ENCODE measurements around the gene ZNF750.

Gene ZNF750

DNA sequence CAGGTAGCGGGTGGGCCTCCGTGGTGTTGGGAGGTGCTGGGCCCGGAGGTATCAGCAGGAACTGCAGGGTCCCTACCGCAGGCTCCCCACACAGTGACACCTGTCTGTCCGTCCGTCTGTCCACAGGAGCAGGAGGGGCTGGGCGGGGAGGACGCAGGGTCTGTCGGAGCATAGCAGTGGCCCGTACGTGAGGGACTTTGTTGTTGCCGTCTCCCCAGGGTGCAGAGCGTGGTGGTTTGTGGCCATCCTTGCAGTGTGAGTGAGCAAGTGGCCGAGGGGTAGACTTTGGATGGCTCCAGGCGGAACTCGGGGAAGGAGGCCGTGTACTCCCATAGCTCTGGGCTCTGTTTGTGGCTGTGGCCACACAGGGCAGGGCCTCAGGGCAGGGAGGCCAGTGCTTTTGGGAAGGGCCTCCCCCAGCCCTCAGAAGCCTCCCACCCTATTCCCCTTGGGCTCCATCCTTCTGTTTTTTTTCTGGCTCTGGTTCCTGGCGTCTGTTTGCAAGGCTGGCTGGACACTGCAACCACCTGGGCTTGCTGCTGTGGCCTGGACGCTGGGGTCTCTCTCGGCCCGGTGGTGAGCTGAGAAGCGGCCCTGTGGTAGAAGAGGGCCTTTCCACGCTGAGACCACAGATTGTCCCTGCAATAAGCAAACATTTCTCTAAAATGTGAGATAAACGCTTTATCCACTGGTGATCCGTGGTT, 41.0 kb upstream of the ZNF750 start:
- H3K4me3 ChIP-seq (ENCODE audit: insufficient read depth, low read length, poor library complexity, severe bottlenecking), result no peak overlapping the region
- no peak overlapping the region for H3K9ac ChIP-seq (ENCODE audit: low read length)
- H3K9me2 ChIP-seq (replicated peaks; ENCODE audit: insufficient read depth, low read length), result no peaks in the 10 kb centered on the region
- H3F3A ChIP-seq (ENCODE audit: insufficient read depth), result peaks cover 6% of the 10 kb centered on the region; the same call in 1 of the 2 replicates
- no peak overlapping the region for H3K27ac ChIP-seq (ENCODE audit: low read depth, low read length)
- H3K27me3 ChIP-seq (ENCODE audit: low read length), result no peaks in the 10 kb centered on the region
- no peak overlapping the region for H3K4me2 ChIP-seq (ENCODE audit: low read depth, low read length, poor library complexity, severe bottlenecking)
- 0 out of 2 replicates have a peak, but pooled peaks cover 7% of the 10 kb centered on the region for H3K79me2 ChIP-seq (ENCODE audit: insufficient read depth, low read length)
- H2AFZ ChIP-seq (ENCODE audit: low read depth, low read length, severe bottlenecking), result no peak overlapping the region
- no peak for TF ChIP-seq EZH2phosphoT487 (conservative IDR thresholded peaks at IDR 0.05; ENCODE audit: low read length)
- TF ChIP-seq, protein P1, sequence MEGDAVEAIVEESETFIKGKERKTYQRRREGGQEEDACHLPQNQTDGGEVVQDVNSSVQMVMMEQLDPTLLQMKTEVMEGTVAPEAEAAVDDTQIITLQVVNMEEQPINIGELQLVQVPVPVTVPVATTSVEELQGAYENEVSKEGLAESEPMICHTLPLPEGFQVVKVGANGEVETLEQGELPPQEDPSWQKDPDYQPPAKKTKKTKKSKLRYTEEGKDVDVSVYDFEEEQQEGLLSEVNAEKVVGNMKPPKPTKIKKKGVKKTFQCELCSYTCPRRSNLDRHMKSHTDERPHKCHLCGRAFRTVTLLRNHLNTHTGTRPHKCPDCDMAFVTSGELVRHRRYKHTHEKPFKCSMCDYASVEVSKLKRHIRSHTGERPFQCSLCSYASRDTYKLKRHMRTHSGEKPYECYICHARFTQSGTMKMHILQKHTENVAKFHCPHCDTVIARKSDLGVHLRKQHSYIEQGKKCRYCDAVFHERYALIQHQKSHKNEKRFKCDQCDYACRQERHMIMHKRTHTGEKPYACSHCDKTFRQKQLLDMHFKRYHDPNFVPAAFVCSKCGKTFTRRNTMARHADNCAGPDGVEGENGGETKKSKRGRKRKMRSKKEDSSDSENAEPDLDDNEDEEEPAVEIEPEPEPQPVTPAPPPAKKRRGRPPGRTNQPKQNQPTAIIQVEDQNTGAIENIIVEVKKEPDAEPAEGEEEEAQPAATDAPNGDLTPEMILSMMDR (IDR thresholded peaks at IDR 0.05; ENCODE audit: insufficient read depth, low read length, poor library complexity, severe bottlenecking), result no peak
- no peaks in the 10 kb centered on the region for H3K36me3 ChIP-seq (ENCODE audit: low read length)
- H3K9me3 ChIP-seq (ENCODE audit: insufficient read depth, low read length), result no peaks in the 10 kb centered on the region
- no peaks in the 10 kb centered on the region for H4K20me1 ChIP-seq (ENCODE audit: low read depth, low read length)

DNA sequence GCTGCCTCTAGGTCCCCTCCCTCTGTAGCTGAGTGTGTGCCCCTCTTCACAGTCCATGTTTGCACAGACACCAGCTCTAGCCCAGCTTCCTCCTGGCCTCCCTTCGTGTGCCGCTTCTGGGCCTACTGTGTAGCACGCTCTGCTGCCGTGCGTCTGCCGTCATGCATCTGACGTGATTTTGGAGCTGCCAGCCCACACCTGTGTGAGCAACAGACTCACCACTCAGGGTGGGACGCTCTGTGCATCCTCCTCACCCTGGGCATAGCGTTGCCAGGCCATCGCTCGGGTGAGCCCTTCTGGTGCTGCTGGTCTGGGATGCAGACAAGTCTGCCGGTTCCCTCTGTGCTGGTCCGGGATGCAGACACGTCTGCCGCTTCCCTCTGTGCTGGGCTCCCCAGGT, 39.4 kb upstream of the ZNF750 start:
- no peak overlapping the region for H3K9ac ChIP-seq (ENCODE audit: low read length)
- TF ChIP-seq, protein P1 (IDR thresholded peaks at IDR 0.05; ENCODE audit: insufficient read depth, low read length, poor library complexity, severe bottlenecking), result no peak
- TF ChIP-seq EZH2phosphoT487 (conservative IDR thresholded peaks at IDR 0.05; ENCODE audit: low read length), result no peak
- no peaks in the 10 kb centered on the region for H3K9me3 ChIP-seq (ENCODE audit: insufficient read depth, low read length)
- H3K27me3 ChIP-seq (ENCODE audit: low read length), result no peaks in the 10 kb centered on the region
- no peak overlapping the region for H3K4me2 ChIP-seq (ENCODE audit: low read depth, low read length, poor library complexity, severe bottlenecking)
- no peaks in the 10 kb centered on the region for H3K9me2 ChIP-seq (replicated peaks; ENCODE audit: insufficient read depth, low read length)
- H4K20me1 ChIP-seq (ENCODE audit: low read depth, low read length), result no peaks in the 10 kb centered on the region
- 0 out of 2 replicates have a peak, but pooled peaks cover 7% of the 10 kb centered on the region for H3K79me2 ChIP-seq (ENCODE audit: insufficient read depth, low read length)
- no peak overlapping the region for H3K4me3 ChIP-seq (ENCODE audit: insufficient read depth, low read length, poor library complexity, severe bottlenecking)
- no peaks in the 10 kb centered on the region for H3K36me3 ChIP-seq (ENCODE audit: low read length)
- no peak overlapping the region for H3K27ac ChIP-seq (ENCODE audit: low read depth, low read length)
- no peaks in the 10 kb centered on the region; the same call in 1 of the 2 replicates for H3F3A ChIP-seq (ENCODE audit: insufficient read depth)
- no peak overlapping the region for H2AFZ ChIP-seq (ENCODE audit: low read depth, low read length, severe bottlenecking)

DNA sequence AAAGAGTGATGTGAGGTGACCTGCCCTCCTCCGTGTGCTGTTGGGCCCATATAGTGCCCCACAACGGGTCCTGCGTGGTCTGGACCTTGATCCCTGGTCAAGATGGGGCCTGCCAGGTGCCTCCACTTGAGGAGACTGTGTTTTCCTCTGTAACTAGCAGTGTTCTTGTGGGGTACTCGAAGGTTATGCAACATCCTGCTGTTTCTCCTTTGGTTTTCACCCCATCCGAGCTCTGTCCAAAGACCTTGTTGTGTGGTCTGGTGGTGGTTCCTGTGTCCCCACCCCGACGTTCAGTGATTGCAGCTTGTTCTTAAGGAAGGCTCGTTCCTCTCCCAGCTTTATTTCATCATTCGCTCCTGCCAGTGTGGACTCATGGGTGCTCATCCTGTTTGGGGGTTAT, 38.7 kb upstream of the ZNF750 start:
- Histone ChIP-seq H3F3A (ENCODE audit: insufficient read depth) (no peaks in the 10 kb centered on the region; the same call in 1 of the 2 replicates), H3K4me2 (ENCODE audit: low read depth, low read length, poor library complexity, severe bottlenecking) (no peak overlapping the region), H3K9ac (ENCODE audit: low read length) (no peak overlapping the region), H2AFZ (ENCODE audit: low read depth, low read length, severe bottlenecking) (no peak overlapping the region), H4K20me1 (ENCODE audit: low read depth, low read length) (no peaks in the 10 kb centered on the region), H3K9me2 (replicated peaks; ENCODE audit: insufficient read depth, low read length) (no peaks in the 10 kb centered on the region), H3K27me3 (ENCODE audit: low read length) (no peaks in the 10 kb centered on the region), H3K4me3 (ENCODE audit: insufficient read depth, low read length, poor library complexity, severe bottlenecking) (no peak overlapping the region), H3K36me3 (ENCODE audit: low read length) (no peaks in the 10 kb centered on the region), H3K27ac (ENCODE audit: low read depth, low read length) (no peak overlapping the region), H3K79me2 (ENCODE audit: insufficient read depth, low read length) (0 out of 2 replicates have a peak, but pooled peaks cover 7% of the 10 kb centered on the region), H3K9me3 (ENCODE audit: insufficient read depth, low read length) (no peaks in the 10 kb centered on the region)
- TF ChIP-seq, protein P1 (IDR thresholded peaks at IDR 0.05; ENCODE audit: insufficient read depth, low read length, poor library complexity, severe bottlenecking), result no peak
- TF ChIP-seq EZH2phosphoT487 (conservative IDR thresholded peaks at IDR 0.05; ENCODE audit: low read length), result no peak

All from SU-DHL-6 (cell line).